Activated naive CD4-positive, alpha-beta T cell treated with anti-CD3 and anti-CD28 coated beads, Interleukin-2, amount 50 U/mL, for 72 hours (primary cell): ENCODE data around the gene MAST4. TPM values are rescaled to one million over a fixed set of nuclear protein-coding genes. Genes with fewer than 3 reads are reported as not detected.
"Not testable (repeated sequence)": the region's sequence is repeated elsewhere in the genome, so short reads cannot be mapped to it uniquely, and the experiment has no call there.

Experiments
- ATAC-seq, 2 donors: fragments of 150-1000 bp; cut with Tn5 transposase; 2 replicates each; pipeline ENCODE4 v1.10.0; 2021; ENCODE audit warnings: mild to moderate bottlenecking in 2 of 2, moderate library complexity in 2 of 2
- DNase-seq, 2 donors: peaks; one replicate each; pipeline ENCODE4 v3.0.0; 2021 to 2022; ENCODE audit warnings: low spot score in 2 of 2
- H3K27ac Mint-ChIP-seq, 2 donors: one replicate each; pipeline ENCODE4 v1.8.0; 2022; ENCODE audit warnings: mild to moderate bottlenecking in 2 of 2, mixed read lengths in 2 of 2
- H3K36me3 Mint-ChIP-seq, 2 donors: one replicate each; pipeline ENCODE4 v1.8.0; 2022; ENCODE audit warnings: mixed read lengths in 2 of 2
- H3K9me3 Mint-ChIP-seq, 2 donors: one replicate each; pipeline ENCODE4 v1.8.0; 2022; ENCODE audit warnings: mixed read lengths in 2 of 2
- total RNA-seq, 2 donors: library from RNA; stranded (reverse); gene quantifications; one replicate each; pipeline ENCODE4 v1.2.3, GENCODE V29; 2022

The MAST4 gene
- total RNA-seq, 2 donors from 2014 or later, result 29.5 to 41.7 TPM

GRCh38 chr5:66660396-66660795 is 64.2 kb downstream of the MAST4 start:
- Mint-ChIP-seq H3K36me3 (no peaks in the 10 kb centered on the region), H3K9me3 (peaks cover 0 to 5% of the 10 kb centered on the region in 2 donors), H3K27ac (no peak overlapping the region)
- ATAC-seq, result no peak
- DNase-seq, result no peak

- DNase-seq (no peak), ATAC-seq (no peak)
- Mint-ChIP-seq H3K36me3 (no peaks in the 10 kb centered on the region), H3K9me3 (peaks cover 0 to 5% of the 10 kb centered on the region in 2 donors), H3K27ac (no peak overlapping the region)
Observed at GRCh38 chr5:66661149-66661548, 65.0 kb downstream of the MAST4 start.

GRCh38 chr5:66666778-66667177 is 70.6 kb downstream of the MAST4 start:
- ATAC-seq, result no peak
- no peaks in the 10 kb centered on the region for H3K36me3 Mint-ChIP-seq
- no peak for DNase-seq
- H3K9me3 Mint-ChIP-seq, result peaks cover 0 to 5% of the 10 kb centered on the region in 2 donors
- H3K27ac Mint-ChIP-seq, result no peak overlapping the region

DNA sequence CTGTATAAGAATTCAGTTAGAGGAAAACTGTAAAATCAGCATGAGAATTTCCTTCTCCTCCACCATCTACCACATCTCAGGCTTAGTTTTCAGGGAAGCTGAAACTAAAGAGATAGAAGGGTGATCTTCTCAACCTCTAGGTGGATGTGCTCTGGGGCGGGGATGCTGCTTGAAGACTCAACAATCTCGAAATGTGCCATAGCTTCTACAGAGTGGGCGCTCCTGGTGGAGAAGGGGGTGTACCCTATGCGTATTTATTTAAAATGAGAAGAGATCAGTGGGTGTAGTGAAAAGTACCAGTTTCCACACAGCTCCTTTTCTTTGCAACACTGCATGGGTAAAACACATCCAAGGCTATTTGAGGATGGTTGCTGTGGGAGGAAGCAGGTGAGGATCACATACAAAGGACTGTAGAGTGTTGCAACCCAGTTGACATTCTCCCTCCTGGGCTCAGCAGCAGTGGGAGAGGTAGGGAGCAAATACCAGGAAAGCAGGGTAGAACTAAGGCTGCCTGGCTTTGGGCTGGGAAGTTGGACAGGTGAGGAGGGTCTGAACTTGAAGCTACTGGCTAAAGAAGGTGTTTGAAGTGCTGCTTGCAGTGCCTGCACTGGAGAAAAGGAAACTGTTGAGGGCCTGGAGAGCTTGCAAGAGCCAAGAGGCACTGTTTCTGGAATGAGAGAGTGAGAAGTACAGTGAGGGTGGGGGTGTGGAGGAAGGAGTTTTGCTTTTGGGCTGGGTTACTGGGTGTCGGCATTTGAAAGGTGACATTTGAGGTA is 73.1 kb downstream of the MAST4 start:
- H3K9me3 Mint-ChIP-seq, result peaks cover 0 to 5% of the 10 kb centered on the region in 2 donors
- ATAC-seq, result no peak
- no peak overlapping the region for H3K27ac Mint-ChIP-seq
- H3K36me3 Mint-ChIP-seq, result no peaks in the 10 kb centered on the region
- DNase-seq, result no peak

DNA sequence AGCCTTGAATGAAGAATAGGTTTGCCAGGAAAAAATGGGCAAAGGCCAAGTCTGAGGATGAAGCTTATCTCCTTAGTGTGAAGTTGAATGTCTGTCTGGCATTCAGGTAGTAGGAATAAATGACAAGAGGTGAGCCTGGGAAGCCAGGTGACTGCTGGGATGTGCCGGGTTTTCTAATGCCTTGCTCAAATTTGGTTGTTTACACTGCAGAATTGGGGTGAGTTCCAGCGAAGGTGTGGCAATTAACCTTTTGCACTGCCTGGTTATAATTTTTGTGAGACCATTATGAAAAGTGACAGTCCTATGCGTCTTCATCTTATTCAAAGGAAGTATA is 73.6 kb downstream of the MAST4 start:
- DNase-seq (no peak), ATAC-seq (no peak)
- peaks cover 0 to 3% of the 10 kb centered on the region in 2 donors for H3K9me3 Mint-ChIP-seq
- no peak overlapping the region for H3K27ac Mint-ChIP-seq
- H3K36me3 Mint-ChIP-seq, result no peaks in the 10 kb centered on the region

- Mint-ChIP-seq H3K27ac (no peak overlapping the region), H3K36me3 (no peaks in the 10 kb centered on the region), H3K9me3 (no peaks in the 10 kb centered on the region)
- DNase-seq (no peak), ATAC-seq (no peak)
Observed at GRCh38 chr5:66671305-66671704, 75.1 kb downstream of the MAST4 start.

DNA sequence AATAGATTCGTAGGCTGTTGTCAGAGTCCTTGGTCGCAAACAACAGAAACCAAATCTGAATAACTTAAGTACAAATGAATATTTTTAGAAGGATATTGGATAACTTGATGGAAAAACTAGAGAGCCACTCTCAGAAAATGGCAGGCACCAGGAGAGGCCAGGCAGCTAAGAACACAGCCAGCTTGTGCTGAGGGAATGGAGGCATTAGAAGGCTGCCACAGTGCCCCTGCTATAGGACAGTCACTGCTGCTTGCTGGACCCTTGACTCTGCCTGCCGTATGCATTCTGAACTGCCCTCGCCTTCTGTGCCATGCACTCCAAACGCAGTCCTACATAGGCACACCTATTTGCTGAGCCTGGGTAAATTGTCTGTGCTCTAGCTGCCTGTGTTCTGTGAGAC is 78.6 kb downstream of the MAST4 start:
- no peaks in the 10 kb centered on the region for H3K36me3 Mint-ChIP-seq
- DNase-seq (no peak), ATAC-seq (no peak)
- no peak overlapping the region for H3K27ac Mint-ChIP-seq
- H3K9me3 Mint-ChIP-seq, result no peaks in the 10 kb centered on the region

DNA sequence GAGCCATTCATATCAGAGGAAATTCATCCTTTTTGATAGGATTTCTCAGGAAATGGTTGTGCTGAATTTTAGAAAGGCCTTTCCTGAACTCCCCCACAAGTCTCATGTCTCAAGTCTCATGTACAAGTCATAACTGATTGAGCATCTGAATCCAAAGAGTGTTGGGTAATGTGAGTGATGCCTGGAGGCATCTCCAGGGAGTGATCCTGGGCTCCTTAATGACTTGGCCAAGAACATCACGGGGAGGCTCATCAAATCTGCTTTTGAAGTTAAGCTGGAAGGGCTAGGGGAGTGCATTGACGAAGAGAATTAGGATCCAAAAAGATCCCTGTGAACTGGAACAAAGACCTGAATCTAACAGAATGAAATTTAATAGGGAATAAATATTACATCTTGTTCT is 79.2 kb downstream of the MAST4 start:
- ATAC-seq (no peak), DNase-seq (no peak)
- no peaks in the 10 kb centered on the region for H3K9me3 Mint-ChIP-seq
- H3K36me3 Mint-ChIP-seq, result no peaks in the 10 kb centered on the region
- H3K27ac Mint-ChIP-seq, result no peak overlapping the region

DNA sequence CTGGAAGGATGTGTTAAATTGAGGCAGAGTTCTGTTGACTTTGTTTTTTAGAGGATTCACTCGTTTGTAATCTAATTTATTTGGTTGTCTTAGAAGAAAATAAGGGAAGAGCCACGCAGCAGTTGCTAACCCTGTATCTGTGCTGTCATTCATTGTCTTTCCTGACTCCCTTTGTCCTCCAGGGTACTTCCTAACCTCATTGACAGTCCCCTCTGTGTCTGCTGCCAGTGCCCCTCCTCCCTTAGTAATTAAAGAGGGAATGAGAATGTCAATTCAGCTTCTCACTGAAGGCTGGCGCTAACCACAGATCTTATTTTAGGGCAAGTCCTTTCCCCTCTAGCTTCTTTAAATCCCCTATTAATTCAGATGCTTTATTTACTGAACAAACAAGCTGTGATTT is 84.0 kb downstream of the MAST4 start:
- Mint-ChIP-seq H3K9me3 (no peaks in the 10 kb centered on the region), H3K27ac (no peak overlapping the region), H3K36me3 (no peaks in the 10 kb centered on the region)
- ATAC-seq (no peak), DNase-seq (no peak)

- no peak for DNase-seq
- no peak for ATAC-seq
- Mint-ChIP-seq H3K27ac (no peak overlapping the region), H3K9me3 (no peaks in the 10 kb centered on the region), H3K36me3 (no peaks in the 10 kb centered on the region)
Observed at GRCh38 chr5:66680804-66681203, 84.6 kb downstream of the MAST4 start.

- Mint-ChIP-seq H3K9me3 (no peaks in the 10 kb centered on the region), H3K27ac (no peak overlapping the region), H3K36me3 (no peaks in the 10 kb centered on the region)
- no peak for ATAC-seq
- DNase-seq, result no peak
Observed at GRCh38 chr5:66684663-66685062, 88.5 kb downstream of the MAST4 start.

GRCh38 chr5:66689522-66690220 is 93.5 kb downstream of the MAST4 start:
- DNase-seq (no peak), ATAC-seq (peak in 1 of 2 donors; percentile 18)
- Mint-ChIP-seq H3K36me3 (no peaks in the 10 kb centered on the region), H3K9me3 (no peaks in the 10 kb centered on the region), H3K27ac (no peak overlapping the region)

DNA sequence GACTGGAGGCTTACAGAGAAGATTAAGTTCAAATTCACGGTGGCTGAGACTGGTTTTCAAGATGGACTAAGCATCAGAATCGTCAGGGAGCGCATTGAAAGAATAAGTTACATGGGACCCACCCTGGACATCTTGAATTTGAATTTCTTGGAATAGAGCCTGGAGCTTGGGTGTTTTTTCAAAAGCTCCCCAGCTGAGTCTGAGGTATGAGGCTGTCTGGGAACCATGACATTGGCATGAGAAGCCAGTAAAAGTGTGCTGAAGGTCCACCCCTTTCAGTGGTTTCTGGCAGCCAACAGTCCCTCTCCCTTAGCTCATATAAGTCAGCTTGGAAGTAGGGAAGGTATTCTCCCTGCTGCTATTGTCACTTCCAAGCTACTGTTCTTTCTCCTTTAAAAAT is 97.8 kb downstream of the MAST4 start:
- Mint-ChIP-seq H3K9me3 (peaks cover 3 to 4% of the 10 kb centered on the region in 2 donors), H3K27ac (no peak overlapping the region), H3K36me3 (no peaks in the 10 kb centered on the region)
- ATAC-seq (no peak), DNase-seq (no peak)

DNA sequence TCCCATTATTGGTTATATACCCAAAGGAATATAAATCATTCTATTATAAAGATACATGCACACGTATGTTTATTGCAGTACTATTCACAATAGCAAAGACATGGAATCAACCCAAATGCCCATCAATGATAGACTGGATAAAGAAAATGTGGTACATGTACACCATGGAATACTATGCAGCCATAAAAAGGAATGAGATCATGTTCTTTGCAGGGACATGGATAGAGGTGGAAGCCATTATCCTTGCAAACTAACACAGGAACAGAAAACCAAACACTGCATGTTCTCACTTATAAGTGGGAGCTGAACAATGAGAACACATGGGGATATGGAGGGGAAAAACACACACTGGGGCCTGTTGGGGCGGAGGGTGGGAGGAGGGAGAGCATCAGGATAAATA is 99.6 kb downstream of the MAST4 start:
- not testable (repeated sequence) for H3K27ac Mint-ChIP-seq, H3K36me3 Mint-ChIP-seq, DNase-seq, ATAC-seq, H3K9me3 Mint-ChIP-seq

- DNase-seq (no peak), ATAC-seq (no peak)
- no peak overlapping the region for H3K27ac Mint-ChIP-seq
- no peaks in the 10 kb centered on the region for H3K36me3 Mint-ChIP-seq
- H3K9me3 Mint-ChIP-seq, result peaks cover 3 to 4% of the 10 kb centered on the region in 2 donors
Observed at GRCh38 chr5:66697796-66698564, 101.8 kb downstream of the MAST4 start.

DNA sequence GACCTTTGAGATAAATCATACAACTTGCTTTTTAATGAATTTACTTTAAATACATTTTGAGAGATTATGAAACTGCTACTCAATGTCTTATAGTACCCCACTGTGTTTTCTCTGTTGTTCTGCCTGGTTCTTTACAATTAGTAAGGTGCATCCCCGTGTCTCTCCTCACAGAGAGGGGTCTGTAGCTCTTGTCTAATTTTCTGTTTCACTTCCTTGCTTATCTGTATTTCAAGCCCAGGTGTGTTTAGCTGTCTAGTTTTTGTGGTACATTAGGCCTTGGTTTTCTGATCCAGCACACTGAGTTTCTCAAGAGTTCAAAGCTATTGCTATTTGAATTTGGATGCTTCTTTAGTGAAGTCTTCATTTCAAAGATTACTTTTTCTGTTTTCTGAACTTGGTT is 105.1 kb downstream of the MAST4 start:
- peaks cover 3% of the 10 kb centered on the region in 2 donors for H3K9me3 Mint-ChIP-seq
- ATAC-seq (no peak), DNase-seq (no peak)
- H3K36me3 Mint-ChIP-seq, result no peaks in the 10 kb centered on the region
- H3K27ac Mint-ChIP-seq, result no peak overlapping the region

- ATAC-seq, result no peak
- Mint-ChIP-seq H3K36me3 (no peaks in the 10 kb centered on the region), H3K9me3 (peaks cover 0 to 3% of the 10 kb centered on the region in 2 donors), H3K27ac (no peak overlapping the region)
- no peak for DNase-seq
Observed at GRCh38 chr5:66702426-66702825, 106.2 kb downstream of the MAST4 start.
